H1 (cell line): Measurements from ENCODE around the gene RNGTT. TPM values are rescaled to one million over a fixed set of nuclear protein-coding genes. Genes with fewer than 3 reads are reported as not detected.

Experiments used
- CTCF ChIA-PET: fragments of 300-600 bp; sonication (Branson Sonifier 250); formaldehyde crosslinking; loops from one replicate; lab custom pipeline; 2021; ENCODE audit not compliant: partially characterized antibody; lab: Charles Lee
- POLR2A ChIA-PET: fragments of 300-600 bp; sonication (Branson Sonifier 250); formaldehyde crosslinking; loops from one replicate; lab custom pipeline; 2021; ENCODE audit warnings: inconsistent platforms; ENCODE audit not compliant: partially characterized antibody; lab: Charles Lee
- DNase-seq, 2 experiments: peaks; one replicate each; pipeline versions ENCODE4 v3.0.0 to v3.0.0-alpha.2; 2010 to 2022; ENCODE audit warnings: low spot score in 2 of 2, low read depth in 1 of 2, mixed read lengths in 1 of 2
- FAIRE-seq: peaks from 2 replicates; lab custom pipeline; 2011; peaks lifted over from hg19 to GRCh38; lab: Jason Lieb, UNC
- H2AFZ ChIP-seq: 2 replicates; pipeline ENCODE4 v1.8.1; 2012; ENCODE audit warnings: low read length, inconsistent platforms
- H2AK5ac ChIP-seq: 2 replicates; pipeline ENCODE4 v1.6.1; 2013; ENCODE audit warnings: low read depth, low read length
- H2BK120ac ChIP-seq: replicated peaks from 2 replicates; pipeline ENCODE3; 2013; ENCODE audit warnings: low read depth, low read length, inconsistent platforms
- H2BK12ac ChIP-seq: 2 replicates; pipeline ENCODE4 v1.6.1; 2013; ENCODE audit warnings: low read depth, low read length
- H2BK15ac ChIP-seq: 2 replicates; pipeline ENCODE4 v1.6.1; 2013; ENCODE audit warnings: low read length
- H2BK20ac ChIP-seq: 2 replicates; pipeline ENCODE4 v1.6.1; 2013; ENCODE audit warnings: low read length
- H2BK5ac ChIP-seq: 2 replicates; pipeline ENCODE4 v1.6.1; 2013; ENCODE audit warnings: low read depth, low read length
- H3K14ac ChIP-seq: 2 replicates; pipeline ENCODE4 v1.6.1; 2013; ENCODE audit warnings: inconsistent platforms; ENCODE audit not compliant: insufficient read length
- H3K18ac ChIP-seq: 2 replicates; pipeline ENCODE4 v1.6.1; 2013; ENCODE audit warnings: low read length; ENCODE audit errors: extremely low read depth
- H3K23ac ChIP-seq: 2 replicates; pipeline ENCODE4 v1.6.1; 2013; ENCODE audit warnings: inconsistent platforms; ENCODE audit not compliant: insufficient read length
- H3K23me2 ChIP-seq: 2 replicates; pipeline ENCODE4 v1.6.1; 2013; ENCODE audit warnings: low read depth, low read length
- H3K27ac ChIP-seq: 2 replicates; pipeline ENCODE4 v1.6.1; 2011; ENCODE audit warnings: low read depth, low read length, inconsistent platforms
- H3K27me3 ChIP-seq, 4 experiments: replicated peaks in 1 of 4; 1 replicate in 1 of 4; 2 replicates in 3 of 4; pipeline versions ENCODE4 v1.6.1 to v1.8.1; 2011 to 2013; ENCODE audit warnings: low read length in 3 of 4, mild to moderate bottlenecking in 3 of 4, inconsistent platforms in 2 of 4, mixed read lengths in 2 of 4, moderate library complexity in 1 of 4; ENCODE audit not compliant: control insufficient read depth in 3 of 4, insufficient read depth in 3 of 4; ENCODE audit errors: extremely low read depth in 1 of 4
- H3K36me3 ChIP-seq, 4 experiments: 2 replicates each; pipeline versions ENCODE4 v1.6.1 to v1.8.1; 2011 to 2013; ENCODE audit warnings: mild to moderate bottlenecking in 4 of 4, low read length in 3 of 4, moderate library complexity in 2 of 4, control low read depth in 1 of 4, inconsistent platforms in 1 of 4; ENCODE audit not compliant: insufficient read depth in 4 of 4, control insufficient read depth in 2 of 4
- H3K4ac ChIP-seq: replicated peaks from 2 replicates; pipeline ENCODE3; 2013; ENCODE audit warnings: low read length, low read depth, mixed read lengths, inconsistent platforms; ENCODE audit not compliant: insufficient read length
- H3K4me1 ChIP-seq, 4 experiments: replicated peaks in 1 of 4; 1 replicate in 1 of 4; 2 replicates in 3 of 4; pipeline versions ENCODE4 v1.6.1 to v1.8.1; 2011 to 2013; ENCODE audit warnings: low read length in 3 of 4, inconsistent platforms in 2 of 4, mixed read lengths in 1 of 4; ENCODE audit not compliant: insufficient read depth in 4 of 4, control insufficient read depth in 3 of 4
- H3K4me2 ChIP-seq, 2 experiments: 2 replicates each; pipeline versions ENCODE4 v1.6.1 to v1.8.1; 2011 to 2013; ENCODE audit warnings: low read depth in 2 of 2, low read length in 2 of 2, control low read depth in 1 of 2, inconsistent platforms in 1 of 2, mild to moderate bottlenecking in 1 of 2; ENCODE audit not compliant: insufficient read depth in 1 of 2
- H3K4me3 ChIP-seq, 4 experiments: fragments of 200-600, 300-600 bp in 1 of 4; sonication (generic), shearing (Covaris generic), sonication (Bioruptor Twin) in 1 of 4; 2 replicates each; pipeline versions ENCODE4 v1.5.1 to v1.8.1; 2011 to 2016; ENCODE audit warnings: low read length in 4 of 4, low read depth in 3 of 4, control low read depth in 2 of 4, inconsistent platforms in 2 of 4, mild to moderate bottlenecking in 2 of 4, mixed read lengths in 1 of 4, moderate library complexity in 1 of 4; ENCODE audit not compliant: insufficient read depth in 2 of 4; ENCODE audit errors: extremely low read depth in 1 of 4
- H3K56ac ChIP-seq: replicated peaks from 2 replicates; pipeline ENCODE3; 2013; ENCODE audit warnings: low read depth, mild to moderate bottlenecking, mixed read lengths, low read length, inconsistent platforms; ENCODE audit not compliant: insufficient read length
- H3K79me1 ChIP-seq: 2 replicates; pipeline ENCODE4 v1.6.1; 2013; ENCODE audit warnings: low read depth, low read length, control low read depth
- H3K79me2 ChIP-seq, 2 experiments: 2 replicates each; pipeline versions ENCODE4 v1.6.1 to v1.8.1; 2012 to 2013; ENCODE audit warnings: low read length in 2 of 2, mild to moderate bottlenecking in 2 of 2, inconsistent platforms in 1 of 2; ENCODE audit not compliant: insufficient read depth in 2 of 2, control insufficient read depth in 1 of 2
- H3K9ac ChIP-seq, 4 experiments: replicated peaks in 1 of 4; 1 replicate in 1 of 4; 2 replicates in 3 of 4; pipeline versions ENCODE4 v1.6.1 to v1.8.1; 2011 to 2013; ENCODE audit warnings: low read depth in 3 of 4, low read length in 3 of 4, control low read depth in 2 of 4, mild to moderate bottlenecking in 2 of 4, moderate library complexity in 2 of 4, inconsistent platforms in 1 of 4; ENCODE audit errors: extremely low read depth in 1 of 4
- H3K9me3 ChIP-seq, 2 experiments: 2 replicates each; pipeline versions ENCODE4 v1.6.1 to v1.8.1; 2012 to 2013; ENCODE audit warnings: mild to moderate bottlenecking in 2 of 2, moderate library complexity in 2 of 2, control low read depth in 1 of 2, inconsistent platforms in 1 of 2, low read depth in 1 of 2, low read length in 1 of 2, mixed read lengths in 1 of 2; ENCODE audit not compliant: insufficient read depth in 2 of 2
- H4K20me1 ChIP-seq, 2 experiments: replicated peaks in 1 of 2; 2 replicates each; pipeline versions ENCODE3 to v1.8.1; 2011 to 2013; ENCODE audit warnings: inconsistent platforms in 2 of 2, low read length in 2 of 2, mild to moderate bottlenecking in 1 of 2; ENCODE audit not compliant: insufficient read depth in 2 of 2, control insufficient read depth in 1 of 2
- H4K5ac ChIP-seq: 2 replicates; pipeline ENCODE4 v1.6.1; 2013; ENCODE audit warnings: low read length, low read depth, mixed read lengths, inconsistent platforms; ENCODE audit not compliant: insufficient read length
- H4K8ac ChIP-seq: 2 replicates; pipeline ENCODE4 v1.8.0; 2013; ENCODE audit warnings: mild to moderate bottlenecking, moderate library complexity, low read length, inconsistent platforms; ENCODE audit not compliant: insufficient read depth; ENCODE audit errors: extremely low read depth
- H4K91ac ChIP-seq: replicated peaks from 2 replicates; pipeline ENCODE3; 2013; ENCODE audit warnings: low read length, mixed read lengths, inconsistent platforms; ENCODE audit not compliant: insufficient read length
- BACH1 ChIP-seq: IDR thresholded peaks from 2 replicates; pipeline ENCODE4 v1.6.1; 2012; ENCODE audit warnings: low read length, improper control_type of control experiment
- CHD1 ChIP-seq: IDR thresholded peaks from 2 replicates; pipeline ENCODE4 v1.6.1; 2012; ENCODE audit warnings: low read depth, low read length, improper control_type of control experiment
- CTBP2 ChIP-seq: IDR thresholded peaks from 2 replicates; pipeline ENCODE4 v1.7.0; 2011; ENCODE audit warnings: borderline replicate concordance, mild to moderate bottlenecking, moderate library complexity, mixed read lengths, low read length; ENCODE audit not compliant: insufficient read depth, insufficient read length
- EP300 ChIP-seq, 2 experiments: IDR thresholded peaks; 1 replicate in 1 of 2; 2 replicates in 1 of 2; pipeline ENCODE4 v1.6.1; 2011 to 2012; ENCODE audit warnings: low read depth in 2 of 2, low read length in 2 of 2, mild to moderate bottlenecking in 2 of 2, borderline replicate concordance in 1 of 2, inconsistent platforms in 1 of 2, moderate library complexity in 1 of 2
- GTF2F1 ChIP-seq: IDR thresholded peaks from 2 replicates; pipeline ENCODE4 v1.6.1; 2012; ENCODE audit warnings: low read depth, low read length, improper control_type of control experiment, borderline replicate concordance
- MAFK ChIP-seq: IDR thresholded peaks from 2 replicates; pipeline ENCODE4 v1.6.1; 2012; ENCODE audit warnings: low read depth, mild to moderate bottlenecking, improper control_type of control experiment, low read length
- PHF8 ChIP-seq: fragments of 200-600 bp; sonication (generic); conservative IDR thresholded peaks from 2 replicates; pipeline ENCODE4 v1.7.1; 2012; ENCODE audit warnings: low read depth, mild to moderate bottlenecking, inconsistent platforms, low read length, moderate library complexity
- RAD21 ChIP-seq, 2 experiments: IDR thresholded peaks in 1 of 2; conservative IDR thresholded peaks in 1 of 2; 2 replicates each; pipeline ENCODE4 v1.6.1; 2011; ENCODE audit warnings: low read depth in 2 of 2, low read length in 2 of 2, improper control_type of control experiment in 1 of 2, inconsistent platforms in 1 of 2, mild to moderate bottlenecking in 1 of 2, moderate library complexity in 1 of 2
- SIRT6 ChIP-seq: IDR thresholded peaks from one replicate; pipeline ENCODE4 v1.7.1; 2012; ENCODE audit warnings: low read length, inconsistent platforms
- TAF1 ChIP-seq: IDR thresholded peaks from 2 replicates; pipeline ENCODE4 v1.6.1; 2011; ENCODE audit warnings: mild to moderate bottlenecking, low read depth, low read length
- TCF12 ChIP-seq: IDR thresholded peaks from 2 replicates; pipeline ENCODE4 v1.6.1; 2011; ENCODE audit warnings: low read depth, mild to moderate bottlenecking, low read length
- WGBS, 2 experiments: shearing (Covaris generic) in 1 of 2; methylation state at CpG; one replicate each; pipeline versions ENCODE4 v1.1.6 to v1.1.7; 2013 to 2015; ENCODE audit warnings: low lambda C conversion rate in 2 of 2, mixed read lengths in 2 of 2, inconsistent platforms in 1 of 2, low coverage in 1 of 2, missing lambda C conversion rate in 1 of 2; ENCODE audit not compliant: insufficient replicate concordance in 2 of 2, insufficient coverage in 1 of 2, insufficient read length in 1 of 2; ENCODE audit errors: extremely low coverage in 1 of 2, missing lambda C conversion rate in 1 of 2; 5-methylcytosine and 5-hydroxymethylcytosine counted together
- polyA plus RNA-seq, 7 experiments: library from polyadenylated mRNA; depleted of rRNA in 3 of 7; stranded (reverse) in 5 of 7; unstranded in 2 of 7; fragments of >200 nt in 5 of 7; fragments of 200-250 nt in 2 of 7; gene quantifications; 1 replicate in 5 of 7; 2 replicates in 1 of 7; 4 replicates in 1 of 7; pipeline versions ENCODE4 v1.2.1 to v1.2.3, GENCODE V29; 2011 to 2013; ENCODE audit warnings: missing spikeins in 2 of 7, mixed read lengths in 2 of 7
- total RNA-seq: library from RNA; stranded (reverse); fragmentation: NEBNext Ultra II Directional; extraction: Animal tissue kit (Norgen Biotek cat#: 25700); gene quantifications from 2 replicates; pipeline ENCODE4 v1.2.1, GENCODE V29; 2021
- TF ChIP-seq, protein P1 (sequence below), 3 experiments: IDR thresholded peaks; 1 replicate in 2 of 3; 2 replicates in 1 of 3; pipeline versions ENCODE4 v1.5.1 to v1.6.1; 2011; ENCODE audit warnings: low read length in 3 of 3, mild to moderate bottlenecking in 3 of 3, inconsistent platforms in 2 of 3, low read depth in 1 of 3, moderate library complexity in 1 of 3; ENCODE audit not compliant: insufficient read depth in 1 of 3; ENCODE audit errors: control extremely low read depth in 1 of 3

The RNGTT gene
- total and polyA plus RNA-seq, 2 of the 8 experiments (the other 6 are each of a cell fraction or from before 2014, with no cell fraction given), result 3.6 to 21.2 TPM

GRCh38 chr6:88750936-88751335, 212.5 kb downstream of the RNGTT start:
- no peak overlapping the region for H3K4ac ChIP-seq
- H3K23ac ChIP-seq, result no peak overlapping the region
- no peak overlapping the region for H3K4me2 ChIP-seq
- H2BK12ac ChIP-seq, result no peak overlapping the region
- 0 out of 4 replicates have a peak, but pooled peaks cover 0 to 3% of the 10 kb centered on the region in 2 experiments for H3K9me3 ChIP-seq
- no peak overlapping the region for H2BK20ac ChIP-seq
- H3K4me1 ChIP-seq, result no peaks in the 10 kb centered on the region
- no peak overlapping the region for H2AK5ac ChIP-seq
- H3K14ac ChIP-seq, result no peak overlapping the region
- 87% methylated on average over 2 of the region's 2 CpGs; no CpG with 5 or more reads in 1 of the 2 experiments for WGBS, 2 experiments
- ChIA-PET CTCF (interaction anchor here (0.7 to 1.5 kb wide), 2 partner anchors 13 to 30 kb away, joined by 3 to 6 read pairs; no protein-coding TSS in a partner anchor), POLR2A (no interaction called here)
- no peak overlapping the region for H3K9ac ChIP-seq
- no peak overlapping the region for H2BK15ac ChIP-seq
- H3K27ac ChIP-seq, result no peak overlapping the region
- no peaks in the 10 kb centered on the region for H3K79me2 ChIP-seq
- no peak overlapping the region for H3K56ac ChIP-seq
- no peak overlapping the region for H2BK120ac ChIP-seq
- no peak for DNase-seq
- H3K4me3 ChIP-seq, result no peak overlapping the region
- H3K36me3 ChIP-seq, result no peaks in the 10 kb centered on the region
- H3K18ac ChIP-seq, result no peak overlapping the region
- no peak overlapping the region for H2BK5ac ChIP-seq
- no peaks in the 10 kb centered on the region for H3K79me1 ChIP-seq
- no peaks in the 10 kb centered on the region for H3K27me3 ChIP-seq
- no peak for FAIRE-seq
- no peaks in the 10 kb centered on the region for H3K23me2 ChIP-seq
- no peak overlapping the region for H4K5ac ChIP-seq
- no peak overlapping the region for H4K91ac ChIP-seq
- H4K8ac ChIP-seq, result no peak overlapping the region
- no peaks in the 10 kb centered on the region for H4K20me1 ChIP-seq
- H2AFZ ChIP-seq, result no peak overlapping the region
- TF ChIP-seq EP300 (IDR thresholded peaks at IDR 0.05; ENCODE audit: borderline replicate concordance in 1 of 2, low read depth in 2 of 2, low read length in 2 of 2), result no peak
- no peak for TF ChIP-seq RAD21 (IDR thresholded peaks at IDR 0.05 in 1 of 2, conservative IDR thresholded peaks at IDR 0.05 in 1 of 2; ENCODE audit: low read depth in 2 of 2, low read length in 2 of 2)
- no peak for TF ChIP-seq MAFK
- no peak for TF ChIP-seq TCF12
- TF ChIP-seq TAF1, result no peak
- no peak for TF ChIP-seq CHD1
- TF ChIP-seq GTF2F1, result no peak
- no peak for TF ChIP-seq BACH1
- TF ChIP-seq, protein P1, sequence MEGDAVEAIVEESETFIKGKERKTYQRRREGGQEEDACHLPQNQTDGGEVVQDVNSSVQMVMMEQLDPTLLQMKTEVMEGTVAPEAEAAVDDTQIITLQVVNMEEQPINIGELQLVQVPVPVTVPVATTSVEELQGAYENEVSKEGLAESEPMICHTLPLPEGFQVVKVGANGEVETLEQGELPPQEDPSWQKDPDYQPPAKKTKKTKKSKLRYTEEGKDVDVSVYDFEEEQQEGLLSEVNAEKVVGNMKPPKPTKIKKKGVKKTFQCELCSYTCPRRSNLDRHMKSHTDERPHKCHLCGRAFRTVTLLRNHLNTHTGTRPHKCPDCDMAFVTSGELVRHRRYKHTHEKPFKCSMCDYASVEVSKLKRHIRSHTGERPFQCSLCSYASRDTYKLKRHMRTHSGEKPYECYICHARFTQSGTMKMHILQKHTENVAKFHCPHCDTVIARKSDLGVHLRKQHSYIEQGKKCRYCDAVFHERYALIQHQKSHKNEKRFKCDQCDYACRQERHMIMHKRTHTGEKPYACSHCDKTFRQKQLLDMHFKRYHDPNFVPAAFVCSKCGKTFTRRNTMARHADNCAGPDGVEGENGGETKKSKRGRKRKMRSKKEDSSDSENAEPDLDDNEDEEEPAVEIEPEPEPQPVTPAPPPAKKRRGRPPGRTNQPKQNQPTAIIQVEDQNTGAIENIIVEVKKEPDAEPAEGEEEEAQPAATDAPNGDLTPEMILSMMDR (IDR thresholded peaks at IDR 0.05; ENCODE audit: control extremely low read depth in 1 of 3, insufficient read depth in 1 of 3, low read depth in 1 of 3, low read length in 3 of 3), result no peak
- no peak for TF ChIP-seq CTBP2
- TF ChIP-seq PHF8, result no peak
- TF ChIP-seq SIRT6, result no peak
